Measurements from ENCODE around the gene CMIP.
A peak's percentile ranks its signal among the peaks of the same experiment; 100 is the strongest.

The CMIP gene

DNA sequence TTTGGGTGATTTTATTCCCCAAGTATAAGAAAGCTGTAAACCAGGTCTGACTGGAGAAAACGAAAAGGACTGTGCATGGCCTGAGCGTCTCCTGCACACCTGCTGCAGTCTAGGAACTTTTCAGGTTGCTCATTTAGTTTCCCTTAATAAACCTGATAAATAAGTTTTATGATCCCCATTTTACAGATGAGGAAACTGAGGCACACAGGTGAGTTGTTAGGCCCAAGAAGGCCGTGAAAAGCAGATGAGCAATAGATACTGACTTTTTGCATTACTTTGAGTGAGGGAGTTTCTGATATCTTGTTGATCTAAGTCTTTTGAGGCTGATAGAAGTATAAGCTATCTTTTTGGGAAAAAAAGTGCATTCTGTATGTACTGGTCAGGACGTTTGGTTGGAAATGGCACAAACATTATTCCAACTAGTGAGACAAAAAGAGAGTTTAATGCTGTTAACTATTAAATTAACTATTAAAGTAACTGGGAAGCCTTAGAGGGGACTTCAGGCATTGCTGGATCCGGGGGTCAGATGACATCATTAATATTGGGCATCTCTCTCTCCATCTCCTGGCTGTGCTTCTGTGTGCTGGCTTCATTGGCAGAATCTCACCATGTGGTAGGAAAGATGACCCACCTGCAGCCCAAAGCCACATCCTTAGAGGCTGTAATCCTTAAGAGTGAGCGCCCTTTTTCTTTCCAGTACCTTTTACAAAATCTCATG lies 163.4 kb downstream of the CMIP start:
- no peak for DNase-seq (ENCODE audit: low read depth)

DNA sequence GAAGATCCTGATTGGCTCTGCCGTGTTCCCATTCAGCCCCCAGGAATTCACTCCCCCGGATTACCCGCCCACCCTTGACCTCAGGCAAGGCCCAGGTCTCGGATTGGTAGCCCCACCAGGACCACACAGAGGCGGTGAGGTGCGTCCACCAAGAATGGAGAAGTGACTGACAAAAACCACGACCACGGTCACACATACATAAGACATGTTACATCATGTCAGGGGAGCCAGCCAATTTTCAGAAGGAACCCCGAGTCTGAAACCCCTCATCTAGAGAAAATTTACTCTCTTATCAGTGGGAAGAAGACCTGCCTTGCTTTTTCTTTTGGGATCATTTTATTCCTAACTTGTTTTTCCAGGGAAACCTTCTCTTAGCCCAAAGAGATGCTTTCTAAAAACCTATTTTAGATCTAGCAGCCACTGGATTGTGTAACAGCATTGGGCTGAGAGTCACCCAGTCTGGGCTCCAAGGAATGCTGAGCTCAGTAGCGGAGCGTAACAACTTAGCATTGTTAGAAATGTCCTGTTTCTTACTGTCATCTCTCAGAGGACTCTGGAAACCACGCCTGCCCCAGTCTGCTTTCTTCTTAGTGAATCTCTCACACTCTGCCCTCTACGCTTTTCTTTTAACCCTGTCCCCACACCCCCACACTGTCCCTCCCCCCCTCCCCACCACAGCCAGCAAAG lies 164.1 kb downstream of the CMIP start:
- no peak for DNase-seq (ENCODE audit: low read depth)

DNA sequence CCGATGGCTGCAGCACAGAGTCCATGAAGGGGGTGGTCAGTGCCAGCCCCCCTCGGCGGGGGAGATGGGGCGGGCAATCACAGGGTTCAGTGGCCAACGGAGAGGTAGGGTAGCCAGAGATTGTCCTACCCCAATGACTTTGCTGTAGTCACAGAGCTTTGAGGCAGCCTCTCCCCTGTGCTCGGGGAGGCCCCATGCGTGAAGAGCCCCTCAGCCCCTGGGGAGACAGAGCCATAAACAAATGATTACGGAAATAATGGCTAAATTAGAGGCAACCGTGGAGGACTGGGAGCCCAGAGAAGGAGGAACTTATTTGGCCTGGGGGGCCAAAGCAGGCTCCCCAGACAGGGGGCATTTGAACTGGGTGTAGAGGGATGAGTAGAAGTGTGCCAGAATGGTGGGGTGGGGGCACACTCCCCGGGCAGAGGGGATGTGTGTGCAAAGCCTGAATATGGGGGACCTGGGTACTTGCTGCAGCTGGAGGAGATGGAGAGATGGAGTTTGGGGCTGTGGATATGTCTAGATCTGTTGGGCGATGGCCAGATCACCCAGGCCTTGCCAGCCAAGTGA lies 164.8 kb downstream of the CMIP start:
- no peak for DNase-seq (ENCODE audit: low read depth)

- no peak for DNase-seq (ENCODE audit: low read depth)
Observed at GRCh38 chr16:81610144-81610842, 165.7 kb downstream of the CMIP start.

DNA sequence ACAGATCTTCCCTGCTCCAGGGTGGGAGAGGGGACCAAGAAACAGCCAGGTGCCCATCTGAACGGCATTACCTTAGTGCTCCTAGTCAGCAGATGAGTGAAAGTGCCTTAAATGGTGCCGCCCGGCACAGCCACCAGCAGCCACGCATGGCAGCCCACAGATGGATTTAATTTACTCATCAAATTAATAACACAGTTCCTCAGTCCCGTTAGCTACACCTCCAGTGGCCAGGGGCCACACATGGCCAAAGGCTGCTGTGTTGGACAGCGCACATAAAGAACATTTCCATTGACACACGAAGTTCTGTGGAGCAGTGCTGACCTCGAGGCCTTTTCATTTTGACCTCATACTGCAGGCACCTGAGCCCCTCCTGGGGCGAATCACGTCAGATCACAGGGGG lies 166.3 kb downstream of the CMIP start:
- no peak for DNase-seq (ENCODE audit: low read depth)

GRCh38 chr16:81611721-81612120 lies 167.1 kb downstream of the CMIP start:
- DNase-seq (ENCODE audit: low read depth) = no peak

- no peak for DNase-seq (ENCODE audit: low read depth)
Observed at GRCh38 chr16:81612351-81613163, 167.9 kb downstream of the CMIP start.

DNA sequence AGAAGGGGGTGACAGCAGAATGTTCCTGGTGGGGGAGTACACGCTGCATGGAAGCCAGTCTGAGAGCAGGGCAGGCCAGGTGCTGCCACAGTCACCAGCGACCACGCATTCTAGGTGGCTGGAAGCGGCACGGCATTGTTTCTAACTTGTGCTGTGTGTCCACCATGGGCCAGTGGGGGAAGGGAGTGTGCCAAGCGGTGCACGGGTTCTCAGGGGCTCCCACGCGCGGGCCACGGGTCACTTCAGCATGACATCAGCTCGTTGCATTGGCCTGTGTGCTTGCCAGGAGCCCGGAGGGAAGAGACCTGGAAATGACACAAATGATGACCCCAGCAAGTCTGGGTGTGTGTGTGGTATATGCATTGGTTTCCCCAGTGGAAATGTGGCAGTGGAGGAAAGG lies 169.6 kb downstream of the CMIP start:
- DNase-seq (ENCODE audit: low read depth) = no peak

- no peak for DNase-seq (ENCODE audit: low read depth)
Observed at GRCh38 chr16:81614654-81615359, 170.2 kb downstream of the CMIP start.

GRCh38 chr16:81615411-81615810 lies 170.8 kb downstream of the CMIP start:
- DNase-seq (ENCODE audit: low read depth) = no peak

GRCh38 chr16:81615833-81616232 lies 171.2 kb downstream of the CMIP start:
- DNase-seq (ENCODE audit: low read depth) = no peak

- peak; percentile 47 for DNase-seq (ENCODE audit: low read depth)
Observed at GRCh38 chr16:81616321-81617020, 171.9 kb downstream of the CMIP start.

DNA sequence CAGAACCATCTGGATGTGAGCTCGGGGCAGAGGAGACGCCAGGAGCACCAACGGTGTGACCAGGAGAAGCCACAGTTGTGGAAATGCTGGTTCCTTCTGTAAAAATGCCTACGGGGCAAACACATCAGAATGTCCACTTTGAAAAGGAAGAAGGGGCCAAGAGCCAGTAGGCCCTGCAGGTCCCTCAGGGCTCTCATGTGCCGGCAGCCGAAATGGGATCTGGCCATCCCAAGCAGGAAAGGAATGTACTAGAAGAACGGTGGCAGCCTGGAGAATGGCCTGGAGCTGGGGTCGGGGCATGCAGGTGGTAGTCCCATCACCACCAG lies 172.4 kb downstream of the CMIP start:
- DNase-seq (ENCODE audit: low read depth) = no peak

GRCh38 chr16:81618187-81618586 lies 173.6 kb downstream of the CMIP start:
- DNase-seq (ENCODE audit: low read depth) = no peak

DNA sequence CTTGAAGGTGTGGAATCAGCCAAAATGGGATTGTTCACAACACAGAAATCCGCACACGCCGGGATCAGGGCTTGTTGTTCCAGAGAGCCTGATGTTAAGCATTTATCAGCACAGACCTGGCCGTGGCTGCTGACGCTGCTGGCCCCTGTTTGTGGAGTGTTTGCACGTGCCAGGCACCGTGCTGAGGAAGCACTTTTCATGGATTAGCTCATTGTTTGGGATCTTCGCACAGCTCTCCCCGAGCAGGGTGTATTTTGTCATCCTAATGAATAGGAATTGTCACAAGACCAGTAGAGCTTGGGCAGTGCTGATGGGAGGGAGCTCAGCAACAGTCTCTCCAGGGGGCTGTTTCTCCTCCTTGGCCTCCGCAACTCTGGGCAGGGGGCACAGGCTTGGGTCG lies 174.1 kb downstream of the CMIP start:
- DNase-seq (ENCODE audit: low read depth) = no peak

- DNase-seq (ENCODE audit: low read depth) = no peak
Observed at GRCh38 chr16:81620029-81620428, 175.4 kb downstream of the CMIP start.

DNA sequence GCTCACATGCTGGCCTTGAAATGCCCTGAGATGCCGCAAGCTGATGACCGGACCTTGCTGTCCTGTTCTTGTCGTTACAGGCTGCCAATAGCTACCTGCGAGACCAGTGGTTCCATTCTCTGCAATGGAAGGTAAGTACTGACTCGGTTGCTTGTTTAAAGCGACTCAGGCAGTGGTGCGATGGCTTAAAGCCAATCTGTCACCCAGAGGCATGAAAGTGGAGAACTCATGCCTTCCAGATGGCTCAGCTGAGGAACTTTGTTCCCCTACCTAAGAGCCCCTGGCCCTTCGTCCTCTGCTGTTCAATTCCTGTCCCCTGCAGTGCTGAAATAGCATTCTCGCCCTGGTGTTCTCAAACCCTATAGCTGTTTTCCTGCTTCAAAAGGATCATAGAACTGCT lies 176.2 kb downstream of the CMIP start:
- no peak for DNase-seq (ENCODE audit: low read depth)

GRCh38 chr16:81621496-81621895 lies 176.9 kb downstream of the CMIP start:
- no peak for DNase-seq (ENCODE audit: low read depth)

DNA sequence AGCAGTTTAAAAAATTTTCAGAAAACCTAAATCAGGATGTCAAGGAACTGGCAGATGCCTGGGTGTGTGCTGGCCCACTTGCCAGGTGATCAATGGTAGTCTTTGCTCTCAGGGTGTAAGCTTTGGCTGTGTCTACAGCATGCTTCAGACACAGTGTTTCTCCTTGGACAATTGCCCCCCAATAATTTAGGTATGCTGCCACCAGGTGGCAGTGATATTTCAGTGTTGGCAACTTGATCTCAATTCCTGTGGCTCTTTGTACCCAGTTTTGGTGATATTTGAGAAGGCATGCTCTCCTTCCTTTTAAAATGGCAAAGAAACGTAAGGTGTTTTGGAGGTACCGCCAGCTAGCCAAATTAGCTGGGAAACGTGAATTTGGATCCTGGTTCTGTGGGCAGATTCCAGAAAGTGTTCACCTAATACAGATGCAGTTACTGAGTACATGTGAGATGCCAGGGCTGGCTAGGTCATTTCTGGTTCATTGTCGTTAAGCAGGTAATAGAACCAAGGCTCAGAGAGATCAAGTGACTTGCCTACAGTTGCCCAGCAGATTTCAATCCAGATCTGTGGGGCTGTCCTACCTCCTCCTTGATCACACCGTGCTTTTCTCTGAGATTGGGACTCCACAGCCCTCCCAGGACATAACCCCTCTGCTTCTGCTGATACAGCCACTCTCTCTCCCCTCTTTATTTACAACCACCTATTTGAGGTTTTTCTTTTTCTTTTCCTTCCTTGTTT lies 178.9 kb downstream of the CMIP start:
- peak; percentile 50 for DNase-seq (ENCODE audit: low read depth)

DNA sequence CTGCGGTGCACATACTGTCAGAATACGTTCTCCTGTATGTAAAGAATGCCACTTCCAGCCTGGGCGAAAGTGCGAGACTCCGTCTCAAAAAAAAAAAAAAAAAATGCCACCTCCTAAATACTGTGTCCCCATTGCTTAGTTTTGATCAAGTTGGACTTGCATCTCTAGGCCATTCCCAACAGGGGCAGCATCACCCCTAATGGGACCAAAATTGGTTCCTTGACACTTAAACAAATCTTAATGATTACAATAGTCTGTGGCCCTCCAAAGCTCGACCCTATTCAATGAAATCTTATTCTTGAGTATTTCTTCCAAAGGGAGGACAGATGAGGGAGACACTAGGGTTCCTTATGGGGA lies 179.8 kb downstream of the CMIP start:
- no peak for DNase-seq (ENCODE audit: low read depth)
